Embryonic facial prominence (tissue), 1 donor: ENCODE results near the gene SYNJ2BP.
"Not testable (repeated sequence)": the region's sequence is repeated elsewhere in the genome, so short reads cannot be mapped to it uniquely, and the experiment has no call there.

Source experiments
- DNase-seq: peaks from one replicate; pipeline ENCODE4 v3.0.0-alpha.2; 2016; ENCODE audit errors: extremely low spot score

Gene SYNJ2BP

GRCh38 chr14:70416725-70417349 is at the start of gene SYNJ2BP:
Gene SYNJ2BP, minus strand, starts transcription at chr14:70417090. Its CDS starts 127 bp downstream, at chr14:70416963.
- no peak for DNase-seq

DNA sequence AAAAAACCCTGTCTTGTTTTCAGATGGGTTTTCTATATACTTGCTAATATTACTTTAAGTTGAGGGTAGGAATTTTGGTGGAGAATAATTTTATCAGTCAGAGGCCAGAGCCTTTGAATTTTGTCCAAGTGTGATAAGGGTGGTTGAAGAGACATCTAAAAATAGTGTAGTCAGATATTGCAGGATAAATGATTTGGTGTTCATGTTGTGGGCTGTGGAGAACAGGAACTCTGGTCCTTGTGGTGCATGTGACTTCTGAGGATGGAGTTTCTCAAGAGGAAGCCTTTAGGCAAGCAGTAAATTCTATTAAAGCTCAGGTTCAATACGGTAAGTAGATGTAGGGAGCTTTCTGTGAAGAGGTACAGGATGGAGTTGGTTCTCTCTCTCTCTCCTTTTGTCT is 37.8 kb upstream of the SYNJ2BP start:
- DNase-seq, result no peak

DNA sequence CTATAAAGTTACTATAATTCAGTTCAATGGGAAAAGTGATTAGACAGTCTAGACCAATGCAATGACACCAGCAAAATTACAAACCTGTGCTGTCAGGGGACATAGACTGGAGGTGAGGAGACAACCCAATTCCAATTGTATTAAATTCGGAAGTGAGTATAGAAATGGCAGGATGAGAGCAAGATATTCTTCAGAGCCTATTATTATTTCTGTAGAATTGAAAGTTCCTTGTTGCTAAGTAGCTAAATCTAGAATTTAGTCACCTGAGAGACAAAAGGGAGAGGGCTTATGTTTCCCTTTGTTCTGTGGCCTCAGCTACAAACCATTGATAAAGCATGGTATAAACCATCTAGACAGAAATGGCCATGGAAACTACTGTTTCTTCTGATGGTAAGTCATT is 35.0 kb upstream of the SYNJ2BP start, which contains the start of gene ADAM21:
Gene ADAM21, plus strand, starts transcription at position 301 of the 400 bp plus-strand sequence. CDS start 5,326 bp downstream, outside the sequence.
- no peak for DNase-seq

- DNase-seq, result no peak
Measured at GRCh38 chr14:70448633-70449340, 31.9 kb upstream of the SYNJ2BP start.

DNA sequence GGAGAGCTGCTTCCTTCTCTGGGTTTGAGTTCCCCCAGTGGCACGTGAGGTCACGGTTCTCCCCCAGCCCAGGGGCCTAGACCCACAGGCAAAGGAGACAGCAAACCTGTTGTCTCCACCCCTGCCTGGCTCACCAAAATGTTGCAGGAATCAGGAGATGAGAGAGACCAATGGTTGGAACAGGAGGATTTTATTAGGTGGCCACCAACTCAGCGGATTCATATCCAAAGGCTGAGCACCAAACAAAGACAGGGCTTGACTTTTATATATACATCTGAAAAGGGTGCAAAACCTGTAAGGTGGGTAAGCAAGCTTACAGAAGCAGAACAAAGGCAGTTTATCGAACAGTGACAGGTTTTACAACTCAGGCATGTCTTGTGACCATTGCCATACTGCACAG is 25.9 kb upstream of the SYNJ2BP start:
- no peak for DNase-seq

DNA sequence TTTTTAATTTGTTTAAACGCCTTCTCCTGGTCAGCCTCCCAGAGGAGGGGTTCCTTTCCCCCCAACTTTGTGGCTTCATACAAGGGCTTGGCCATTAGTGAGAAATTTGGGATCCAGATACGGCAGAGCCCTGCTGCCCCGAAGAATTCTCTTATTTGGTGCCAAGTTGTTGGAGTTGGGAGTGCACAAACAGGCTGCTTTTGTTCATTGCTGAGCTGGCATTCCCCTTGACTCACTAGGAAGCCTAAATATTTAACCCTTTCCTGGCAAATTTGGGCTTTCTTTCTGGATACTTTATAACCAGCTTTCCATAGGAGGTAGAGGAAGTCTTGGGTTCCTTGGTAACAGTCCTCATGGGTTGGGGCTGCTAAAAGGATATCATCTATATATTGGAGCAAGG is 24.8 kb upstream of the SYNJ2BP start:
- DNase-seq, result no peak

DNA sequence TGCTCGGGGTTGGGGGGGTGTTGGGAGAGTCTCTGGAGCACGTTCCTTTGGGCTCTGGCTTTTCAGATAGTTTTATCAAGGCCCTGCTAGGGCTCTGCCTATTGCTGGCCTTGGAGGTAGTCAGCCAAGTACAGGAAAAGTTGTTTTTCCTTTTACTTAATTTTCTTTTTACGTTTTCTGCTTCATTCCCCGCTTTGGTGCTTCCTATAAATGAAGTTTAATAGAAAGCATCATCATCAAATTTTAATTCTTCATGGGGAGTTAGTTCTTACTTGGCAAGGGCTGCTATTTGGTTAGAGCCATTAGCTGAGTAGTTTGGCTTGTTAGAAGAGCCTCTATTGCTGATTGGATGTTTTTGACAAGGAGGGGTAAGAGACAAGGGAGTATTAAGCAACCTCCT is 20.0 kb upstream of the SYNJ2BP start:
- no peak for DNase-seq

DNA sequence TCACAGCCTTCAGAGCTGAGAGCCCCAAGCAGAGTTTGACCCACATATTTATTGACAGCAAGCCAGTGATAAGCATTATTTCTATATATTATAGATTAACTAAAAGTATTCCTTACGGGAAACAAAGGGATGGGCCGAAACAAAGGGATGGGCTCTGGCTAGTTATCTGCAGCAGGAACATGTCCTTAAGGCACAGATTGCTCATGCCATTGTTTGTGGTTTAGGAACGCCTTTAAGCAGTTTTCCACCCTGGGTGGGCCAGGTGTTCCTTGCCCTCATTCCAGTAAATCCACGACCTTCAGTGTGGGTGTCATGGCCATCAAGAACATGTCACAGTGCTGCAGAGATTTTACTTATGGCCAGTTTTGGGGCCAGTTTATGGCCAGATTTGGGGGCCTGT is 9.7 kb upstream of the SYNJ2BP start:
- DNase-seq, result not testable (repeated sequence)

DNA sequence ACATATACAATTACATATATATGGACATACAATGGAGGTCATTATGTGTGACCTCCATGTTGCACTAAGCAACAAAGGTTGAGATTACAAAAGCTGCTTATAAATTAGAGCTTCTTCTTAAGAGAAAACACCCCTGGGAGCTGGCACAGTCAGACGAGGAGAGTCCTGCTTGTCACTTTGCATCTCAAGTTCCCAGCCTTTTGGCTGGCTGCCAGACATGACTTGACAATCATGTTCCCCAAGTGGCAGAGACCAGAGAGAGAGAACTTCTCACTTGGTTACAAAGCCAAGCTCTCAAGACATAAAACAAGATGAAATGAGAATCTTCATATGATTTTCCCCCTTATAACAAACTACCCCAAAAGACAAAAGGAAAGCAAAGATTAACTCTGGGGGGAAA is 8.5 kb upstream of the SYNJ2BP start:
- DNase-seq, result no peak

- no peak for DNase-seq
Measured at GRCh38 chr14:70422538-70422937, 5.6 kb upstream of the SYNJ2BP start.

GRCh38 chr14:70419270-70419931 is 2.5 kb upstream of the SYNJ2BP start:
- not testable (repeated sequence) for DNase-seq

GRCh38 chr14:70416338-70416724 is 559 bp downstream of the SYNJ2BP start:
- DNase-seq, result no peak

DNA sequence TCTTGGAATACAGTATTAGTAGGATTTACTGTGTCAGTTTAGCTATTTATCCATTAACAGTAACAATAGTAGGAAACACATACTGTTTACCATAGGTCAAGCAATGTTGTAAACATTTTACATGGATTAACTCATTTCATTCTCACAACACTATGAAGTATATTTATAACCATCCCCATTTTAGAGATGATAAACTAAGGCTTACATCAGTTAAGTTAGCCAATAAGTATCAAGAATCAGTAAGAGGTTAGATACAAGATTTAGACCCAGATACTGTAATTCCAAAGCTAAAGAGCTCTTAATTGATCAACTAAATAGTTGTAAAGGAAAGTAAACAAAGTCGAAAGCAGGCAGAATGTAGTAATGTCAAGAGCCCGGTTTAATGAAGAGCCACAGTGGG is 1.1 kb downstream of the SYNJ2BP start:
- no peak for DNase-seq

DNA sequence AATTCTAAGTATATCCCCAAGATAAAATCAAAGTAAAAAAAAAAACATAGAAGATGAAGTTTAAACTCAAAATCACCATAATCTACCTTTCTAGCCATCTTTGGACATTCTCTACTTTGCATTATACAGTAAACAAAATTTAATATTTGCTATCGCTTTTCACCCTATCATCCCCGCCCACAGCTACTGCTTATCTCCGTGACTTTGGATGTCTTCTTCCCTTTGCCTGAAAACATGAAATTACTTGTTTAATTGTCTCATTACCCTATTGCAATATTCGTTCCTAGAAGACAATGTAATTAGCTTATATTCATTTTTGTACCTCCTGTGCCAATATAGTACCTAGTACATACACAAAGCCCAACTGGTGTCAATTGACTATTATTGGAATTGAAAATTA is 9.3 kb downstream of the SYNJ2BP start:
- DNase-seq, result no peak

- DNase-seq, result not testable (repeated sequence)
Measured at GRCh38 chr14:70406216-70406615, 10.7 kb downstream of the SYNJ2BP start.

DNA sequence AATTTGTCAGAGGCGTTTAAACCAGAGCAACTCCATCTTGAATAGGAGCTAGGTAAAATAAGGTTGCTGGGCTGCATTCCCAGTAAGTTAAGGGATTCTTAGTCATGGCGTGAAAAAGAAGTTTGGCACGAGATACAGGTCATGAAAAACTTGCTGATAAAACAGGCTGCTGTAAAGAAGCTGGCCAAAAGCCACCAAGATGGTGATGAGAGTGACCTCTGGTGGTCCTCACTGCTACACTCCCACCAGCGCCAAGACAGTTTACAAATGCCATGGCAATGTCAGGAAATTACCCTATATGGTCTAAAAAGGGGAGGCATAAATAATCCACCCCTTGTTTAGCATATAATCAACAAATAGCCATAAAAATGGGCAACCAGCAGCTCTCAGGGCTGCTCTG is 13.6 kb downstream of the SYNJ2BP start:
- DNase-seq, result not testable (repeated sequence)

DNA sequence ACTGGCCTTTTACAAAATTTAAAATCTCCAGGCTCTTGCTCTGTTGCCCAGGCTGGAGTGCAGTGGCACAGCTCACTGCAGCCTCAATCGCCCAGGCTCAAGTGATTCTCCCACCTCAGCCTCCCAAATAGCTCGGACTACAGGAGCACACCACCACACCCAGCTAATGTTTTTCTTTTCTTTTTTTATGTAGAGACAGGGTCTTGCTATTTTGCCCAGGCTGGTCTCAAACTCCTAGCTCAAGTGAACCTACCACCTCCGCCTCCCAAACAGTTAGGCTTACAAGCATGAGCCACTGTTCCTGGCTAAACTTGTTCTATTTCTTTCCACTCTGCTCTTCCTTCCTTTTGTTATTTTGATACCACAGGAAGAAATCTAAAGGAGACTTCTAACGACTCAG is 15.2 kb downstream of the SYNJ2BP start:
- DNase-seq, result no peak

GRCh38 chr14:70398706-70399431 is 18.0 kb downstream of the SYNJ2BP start:
- no peak for DNase-seq

GRCh38 chr14:70398280-70398679 is 18.6 kb downstream of the SYNJ2BP start:
- DNase-seq, result no peak

DNA sequence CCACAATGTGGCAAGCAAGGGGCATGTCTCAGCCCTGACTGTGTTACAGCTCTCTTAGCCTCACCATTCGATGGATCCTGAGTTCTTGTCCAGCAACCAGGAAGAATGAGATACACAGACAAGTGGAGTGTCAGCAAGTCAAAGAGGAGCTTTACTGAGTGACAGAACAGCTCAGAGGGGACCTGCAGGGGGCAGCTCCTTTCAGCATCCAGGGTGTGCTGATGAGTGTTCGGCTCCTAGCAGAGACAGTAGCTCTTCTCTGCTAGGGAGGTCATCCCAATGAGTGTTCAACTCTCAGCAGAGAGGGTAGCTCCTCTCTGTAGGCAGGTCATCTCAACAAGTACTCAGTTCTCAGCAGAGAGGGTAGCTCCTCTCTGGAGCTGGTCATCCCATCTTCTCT is 19.1 kb downstream of the SYNJ2BP start:
- no peak for DNase-seq

DNA sequence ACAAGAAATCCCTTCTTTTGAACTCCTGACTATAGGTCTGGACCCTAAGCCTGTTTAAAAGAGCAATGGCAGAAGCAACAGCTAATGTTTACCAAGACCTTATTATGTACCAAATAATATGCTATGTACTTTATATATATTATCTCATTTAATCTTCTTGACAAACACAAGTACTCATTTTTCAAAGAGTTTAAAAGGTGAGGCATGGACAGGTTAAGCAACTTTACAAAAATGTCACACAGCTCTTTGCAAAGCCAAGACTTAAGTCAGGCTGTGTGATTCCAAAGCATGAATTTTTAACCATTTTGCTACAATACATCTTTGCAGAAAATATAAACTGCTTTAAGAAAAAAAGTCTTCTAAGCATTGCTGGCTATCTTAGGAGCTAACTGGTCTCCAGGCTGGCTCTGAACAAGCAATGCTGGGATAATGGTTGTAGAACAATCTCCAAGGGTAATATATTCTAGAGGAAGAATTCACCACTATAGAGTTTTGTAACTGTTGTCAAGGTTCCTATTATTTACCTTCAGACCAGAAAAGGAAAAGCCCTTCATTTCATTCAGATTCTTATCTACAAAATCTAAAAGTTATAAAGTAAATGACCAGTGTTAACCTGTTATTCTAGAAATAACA is 22.1 kb downstream of the SYNJ2BP start:
- DNase-seq, result no peak

GRCh38 chr14:70392676-70393075 is 24.2 kb downstream of the SYNJ2BP start:
- DNase-seq, result no peak
